GM21515 (cell line): ENCODE results near the gene VSIG10.

ENCODE experiments used
- ATAC-seq: cut with Tn5 transposase; IDR thresholded peaks from one replicate; pipeline ENCODE4 v1.9.1; 2021; ENCODE audit not compliant: unreplicated experiment

VSIG10 gene

DNA sequence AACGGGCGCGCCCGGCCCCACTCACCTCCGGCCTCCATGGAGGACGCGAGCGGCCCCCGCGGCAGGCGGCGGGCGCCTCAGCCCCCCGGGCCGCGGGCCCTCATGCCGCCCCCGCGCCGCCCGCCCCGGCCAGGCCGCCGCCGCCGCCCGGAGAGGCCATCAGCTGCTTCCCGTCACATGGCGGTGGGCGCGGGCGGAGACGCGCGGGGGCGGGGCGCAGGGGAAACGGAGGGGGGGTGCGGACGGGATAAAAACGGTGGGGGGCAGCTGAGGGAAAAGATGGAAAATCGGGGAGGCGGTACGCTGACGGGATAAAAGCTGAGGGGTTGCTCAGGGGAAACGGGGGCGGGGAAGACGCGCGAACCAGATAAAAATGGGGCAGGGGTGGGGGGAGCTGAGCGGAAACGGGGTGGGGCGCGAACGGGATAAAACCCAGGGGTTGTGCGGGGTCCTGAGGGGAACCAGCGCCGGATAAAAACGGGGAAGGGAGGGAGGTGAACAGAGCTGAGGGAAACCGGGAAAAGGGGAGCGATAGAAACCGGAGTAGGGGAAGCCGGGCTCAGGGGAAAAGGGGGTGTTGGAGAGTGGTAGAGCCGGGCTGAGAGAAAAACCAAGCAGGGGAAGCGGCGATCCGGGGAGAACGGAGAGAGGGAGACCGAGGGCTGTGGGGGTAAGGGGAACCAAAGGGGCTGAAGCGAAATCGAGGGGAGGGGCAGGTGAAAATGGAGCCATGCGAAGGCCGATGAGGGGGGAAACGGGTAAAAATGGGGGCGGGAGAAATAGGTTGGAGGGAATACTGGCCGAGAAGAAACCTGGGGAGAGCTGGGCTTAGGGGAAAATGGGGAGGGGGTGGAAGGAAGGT, 42.6 kb downstream of the VSIG10 start, which contains the start of gene WSB2:
TSS of gene WSB2 (minus strand) at position 169 of the 862 bp plus-strand sequence. CDS start at position 38, 131 bp downstream.
- ATAC-seq, result no peak

GRCh38 chr12:118060301-118061010, 43.4 kb downstream of the VSIG10 start:
- no peak for ATAC-seq

DNA sequence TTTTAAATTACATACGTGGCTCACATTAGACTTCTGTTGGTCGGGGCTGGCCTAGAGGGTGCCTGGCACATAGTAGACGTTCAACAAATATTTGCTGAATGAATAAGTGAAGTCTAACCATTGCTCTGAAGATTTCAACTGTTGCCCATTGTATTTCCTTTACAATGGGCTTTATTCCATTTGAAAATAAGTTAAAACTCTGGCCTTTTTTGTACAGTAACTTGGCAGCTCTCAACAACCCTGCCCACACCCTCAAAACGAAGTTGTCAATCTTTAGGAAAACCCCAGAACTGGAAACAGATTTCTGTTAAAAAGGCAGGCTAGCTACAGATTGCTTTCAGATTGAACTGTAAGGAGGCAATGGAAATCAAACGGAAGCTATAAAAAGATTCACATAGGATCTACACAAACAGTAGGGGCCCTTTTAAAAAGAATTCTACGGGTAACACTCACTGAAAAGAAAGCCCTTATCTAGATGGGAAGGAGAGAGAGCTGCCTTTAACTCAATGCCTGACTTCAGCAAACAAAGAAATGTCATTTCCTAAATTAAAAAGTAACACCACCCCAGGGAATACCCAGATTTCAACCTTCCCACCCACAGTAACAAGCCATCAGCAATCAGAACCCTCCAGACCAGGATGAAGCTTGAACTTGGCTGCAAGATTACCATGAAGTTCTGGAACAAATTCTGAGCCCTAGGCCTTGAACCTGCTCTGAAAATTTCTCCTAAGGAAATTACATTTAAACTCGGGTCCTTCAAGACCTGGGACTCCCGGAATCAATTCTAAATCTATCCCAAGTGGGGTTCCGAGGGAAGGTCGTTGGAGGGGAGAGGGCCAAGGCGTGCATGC, 44.2 kb downstream of the VSIG10 start:
- ATAC-seq, result no peak

GRCh38 chr12:118058881-118059280, 44.9 kb downstream of the VSIG10 start:
- ATAC-seq, result no peak

DNA sequence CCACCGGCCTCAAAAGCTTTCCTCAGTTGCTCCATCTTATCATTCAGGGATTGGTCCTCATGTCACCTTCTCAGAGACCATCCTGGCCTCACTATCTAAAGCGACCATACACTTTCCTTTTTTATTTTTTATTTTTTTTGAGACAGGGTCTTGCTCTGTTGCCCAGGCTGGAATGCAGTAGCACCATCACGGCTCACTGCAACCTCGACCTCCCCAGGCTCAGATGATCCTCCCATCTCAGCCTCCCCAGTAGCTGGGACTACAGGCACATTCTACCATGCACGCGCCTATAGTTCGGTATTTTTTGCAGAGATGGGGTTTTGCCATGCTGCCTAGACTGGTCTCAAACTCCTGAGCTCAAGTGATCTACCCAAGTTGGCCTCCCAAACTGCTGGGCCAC, 45.6 kb downstream of the VSIG10 start:
- no peak for ATAC-seq

GRCh38 chr12:118055865-118056773, 47.7 kb downstream of the VSIG10 start:
- no peak for ATAC-seq

DNA sequence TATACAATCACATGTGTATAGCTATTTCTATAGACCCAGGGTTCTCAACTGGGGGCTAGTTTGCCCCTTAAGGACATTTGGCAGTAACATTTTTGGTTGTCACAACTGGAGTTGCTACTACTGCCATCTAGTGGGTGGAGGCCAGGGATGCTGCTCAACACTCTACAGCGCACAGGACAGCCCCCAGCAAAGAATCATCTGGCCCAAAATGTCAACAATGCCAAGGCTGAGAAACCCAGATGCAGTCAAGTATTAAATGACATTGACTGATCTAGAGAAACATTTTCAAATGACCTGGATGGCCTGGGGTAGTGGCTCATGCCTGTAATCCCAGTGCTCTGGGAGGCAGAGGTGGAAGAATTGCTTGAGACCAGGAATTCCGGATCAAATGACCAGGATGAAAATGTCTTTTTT, 48.7 kb downstream of the VSIG10 start:
- no peak for ATAC-seq

- no peak for ATAC-seq
Measured at GRCh38 chr12:118053071-118053985, 50.5 kb downstream of the VSIG10 start.

- no peak for ATAC-seq
Measured at GRCh38 chr12:118052324-118053070, 51.3 kb downstream of the VSIG10 start.

DNA sequence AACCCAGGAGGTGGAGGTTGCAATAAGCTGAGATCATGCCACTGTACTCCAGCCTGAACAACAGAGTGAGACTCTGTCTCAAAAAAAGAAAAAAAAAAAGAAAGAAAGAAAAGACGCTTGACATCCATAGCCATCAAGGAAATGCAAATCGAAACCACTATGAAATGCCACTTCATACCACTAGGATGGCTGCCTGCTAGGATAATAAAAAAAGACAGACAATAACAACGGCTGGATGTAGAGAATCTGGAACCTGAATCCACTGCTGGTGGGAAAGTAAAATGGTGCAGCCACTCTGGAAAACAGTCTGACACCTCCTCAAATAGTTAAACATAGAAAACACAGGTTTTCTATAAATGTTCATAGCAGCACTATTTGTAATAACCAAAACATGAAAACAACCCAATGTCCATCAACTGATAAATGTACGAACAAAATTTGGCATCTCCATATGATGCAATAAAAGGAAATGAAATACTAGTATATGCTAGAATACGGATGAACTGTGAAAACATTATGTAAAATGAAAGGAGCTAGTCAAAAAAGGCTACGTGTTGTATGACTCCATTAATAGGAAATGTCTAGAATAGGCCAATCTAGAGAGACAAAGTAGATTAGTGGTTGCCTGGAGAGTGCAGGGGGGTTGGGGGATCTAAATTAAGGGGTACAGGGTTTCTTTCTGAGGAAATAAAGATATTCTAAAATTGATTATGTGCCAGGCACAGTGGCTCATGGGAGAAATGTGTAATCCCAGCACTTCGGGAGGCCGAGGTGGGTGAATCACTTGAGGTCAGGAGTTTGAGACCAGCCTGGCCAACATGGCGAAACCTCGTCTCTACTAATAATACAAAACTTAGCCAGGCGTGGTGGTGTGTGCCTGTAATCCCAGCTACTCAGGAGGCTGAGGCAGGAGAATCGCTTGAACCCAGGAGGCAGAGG, 52.6 kb downstream of the VSIG10 start:
- ATAC-seq, result no peak

- ATAC-seq, result no peak
Measured at GRCh38 chr12:118046430-118046829, 57.4 kb downstream of the VSIG10 start.

- ATAC-seq, result no peak
Measured at GRCh38 chr12:118044577-118044976, 59.2 kb downstream of the VSIG10 start.

- ATAC-seq, result no peak
Measured at GRCh38 chr12:118044075-118044474, 59.7 kb downstream of the VSIG10 start.

DNA sequence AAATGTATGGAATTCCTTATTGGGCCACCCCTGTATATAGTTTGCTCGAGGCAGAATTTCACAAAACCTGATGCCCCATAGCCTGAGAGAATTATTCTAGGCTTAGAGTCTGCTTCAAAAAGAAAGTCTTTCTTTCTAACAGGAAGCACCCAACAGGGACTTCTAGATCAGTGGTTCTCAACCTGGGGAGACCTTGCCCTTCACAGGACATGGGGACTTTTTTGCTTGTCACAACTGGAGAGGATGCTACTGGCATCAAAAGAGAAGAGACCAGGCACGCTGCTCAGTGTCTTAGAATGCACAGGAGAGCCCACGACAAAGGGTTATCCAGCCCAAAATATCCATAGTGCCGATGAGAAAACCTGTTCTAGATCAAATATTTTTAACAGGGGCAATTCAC, 61.7 kb downstream of the VSIG10 start:
- ATAC-seq, result no peak

DNA sequence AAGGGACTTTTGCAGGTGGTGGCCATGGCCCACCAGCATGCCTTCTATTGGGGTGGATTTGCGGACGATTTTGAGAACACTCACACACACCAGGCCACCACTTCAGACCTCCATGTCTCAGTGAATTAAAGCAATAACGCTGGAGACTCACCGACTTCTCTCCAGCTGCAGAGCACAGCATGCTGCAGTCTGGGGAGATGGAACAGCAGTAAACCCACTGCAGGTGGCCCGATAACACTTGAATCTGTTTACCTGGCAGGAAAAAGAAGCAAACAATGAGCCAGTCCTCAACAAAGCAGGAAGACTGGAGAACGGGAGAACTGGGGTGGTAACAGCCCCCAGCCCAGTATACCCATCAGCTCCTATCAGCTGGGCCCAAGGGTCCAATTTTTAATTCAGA, 65.7 kb downstream of the VSIG10 start:
- no peak for ATAC-seq

DNA sequence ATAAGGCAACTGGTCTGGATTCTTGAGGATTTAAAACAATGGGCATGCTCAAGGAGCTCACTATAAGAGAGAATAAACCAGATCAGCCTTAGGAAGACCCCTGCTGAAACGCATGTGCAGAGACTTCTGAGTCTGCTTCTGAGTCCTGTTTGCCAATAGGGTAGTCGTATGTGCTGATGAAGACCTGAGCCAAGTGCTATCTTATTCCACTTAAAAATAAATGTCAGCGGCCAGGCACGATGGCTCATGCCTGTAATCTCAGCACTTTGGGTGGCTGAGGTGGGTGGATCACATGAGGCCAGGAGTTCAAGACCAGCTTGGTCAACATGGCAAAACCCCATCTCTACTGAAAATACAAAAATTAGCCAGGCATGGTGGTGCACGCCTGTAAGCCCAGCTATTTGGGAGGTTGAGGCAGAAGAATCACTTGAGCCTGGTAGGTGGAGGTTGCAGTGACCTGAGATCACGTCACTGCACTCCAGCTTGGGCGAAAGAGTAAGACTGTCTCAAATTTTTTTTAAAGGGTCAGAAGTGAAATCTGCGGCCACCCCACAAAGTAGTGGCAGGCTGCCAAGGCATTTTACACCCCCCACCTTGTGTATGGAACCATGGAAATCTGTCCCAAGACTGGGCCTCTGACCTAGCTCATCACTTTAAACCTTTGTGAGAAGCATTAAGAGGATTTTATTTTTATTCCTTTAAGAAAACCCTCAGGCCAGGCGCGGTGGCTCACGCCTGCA, 67.0 kb downstream of the VSIG10 start:
- no peak for ATAC-seq
